PFSK-1 (cell line): ENCODE data around the gene GNPTG.

Source experiments
- FOXP2 ChIP-seq: optimal IDR thresholded peaks from 2 replicates; pipeline ENCODE3; 2011; ENCODE audit warnings: borderline replicate concordance, control low read depth, inconsistent platforms; ENCODE audit not compliant: insufficient read depth; ENCODE audit errors: extremely low read length, extremely low read depth
- POLR2AphosphoS5 ChIP-seq: IDR thresholded peaks from 2 replicates; pipeline ENCODE4 v1.6.1; 2012; ENCODE audit warnings: low read depth, mild to moderate bottlenecking, control low read depth, low read length, moderate library complexity
- SIN3A ChIP-seq: IDR thresholded peaks from 2 replicates; pipeline ENCODE4 v1.6.1; 2012; ENCODE audit warnings: mild to moderate bottlenecking, low read length, moderate library complexity, borderline replicate concordance; ENCODE audit not compliant: insufficient read depth
- TAF1 ChIP-seq: IDR thresholded peaks from 2 replicates; pipeline ENCODE4 v1.6.1; 2012; ENCODE audit warnings: low read length, control low read depth, borderline replicate concordance; ENCODE audit not compliant: insufficient read depth
- TF ChIP-seq, protein P1 (sequence below), 2 experiments: IDR thresholded peaks; 2 replicates each; pipeline versions ENCODE4 v1.6.1 to v1.8.0; 2011 to 2012; ENCODE audit warnings: low read depth in 2 of 2, low read length in 2 of 2, control low read depth in 1 of 2, inconsistent platforms in 1 of 2, mild to moderate bottlenecking in 1 of 2, moderate library complexity in 1 of 2; ENCODE audit not compliant: insufficient read depth in 1 of 2

Gene GNPTG

DNA sequence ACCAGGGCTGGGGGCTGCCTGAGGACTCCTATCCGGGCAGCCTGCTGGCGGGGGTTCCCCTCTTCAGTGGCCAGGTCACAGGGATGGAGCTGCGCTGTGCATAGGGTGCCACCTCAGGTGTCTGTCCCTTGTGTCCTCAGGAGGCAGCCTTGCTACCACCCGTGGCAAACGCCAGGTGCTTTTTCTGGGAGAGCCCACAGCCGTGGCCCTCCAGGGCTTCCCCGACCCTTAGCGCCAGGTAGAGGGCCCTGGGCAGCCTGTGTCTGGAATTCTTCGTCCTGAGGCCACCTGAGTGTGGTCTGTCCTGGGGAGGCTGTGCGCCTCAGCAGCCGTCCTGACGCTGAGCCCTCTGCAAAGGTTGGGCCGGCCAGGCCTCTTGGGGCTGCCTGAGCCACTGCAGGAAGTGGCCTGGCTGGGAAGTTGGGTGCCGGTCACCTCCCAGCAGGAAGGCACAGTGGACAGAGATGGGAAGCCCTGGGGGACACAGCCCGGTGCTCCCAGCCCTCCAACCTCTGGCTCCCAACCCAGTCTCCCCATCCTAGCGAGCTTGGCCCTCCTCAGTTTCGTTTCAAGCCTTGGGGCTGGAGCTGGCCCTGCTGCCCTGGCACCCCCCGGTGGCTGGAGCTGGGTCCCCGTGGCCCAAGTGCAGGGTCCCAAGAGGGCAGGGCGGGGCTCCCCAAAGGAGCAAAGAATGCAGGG is 25.9 kb upstream of the GNPTG start:
- TF ChIP-seq, protein P1, sequence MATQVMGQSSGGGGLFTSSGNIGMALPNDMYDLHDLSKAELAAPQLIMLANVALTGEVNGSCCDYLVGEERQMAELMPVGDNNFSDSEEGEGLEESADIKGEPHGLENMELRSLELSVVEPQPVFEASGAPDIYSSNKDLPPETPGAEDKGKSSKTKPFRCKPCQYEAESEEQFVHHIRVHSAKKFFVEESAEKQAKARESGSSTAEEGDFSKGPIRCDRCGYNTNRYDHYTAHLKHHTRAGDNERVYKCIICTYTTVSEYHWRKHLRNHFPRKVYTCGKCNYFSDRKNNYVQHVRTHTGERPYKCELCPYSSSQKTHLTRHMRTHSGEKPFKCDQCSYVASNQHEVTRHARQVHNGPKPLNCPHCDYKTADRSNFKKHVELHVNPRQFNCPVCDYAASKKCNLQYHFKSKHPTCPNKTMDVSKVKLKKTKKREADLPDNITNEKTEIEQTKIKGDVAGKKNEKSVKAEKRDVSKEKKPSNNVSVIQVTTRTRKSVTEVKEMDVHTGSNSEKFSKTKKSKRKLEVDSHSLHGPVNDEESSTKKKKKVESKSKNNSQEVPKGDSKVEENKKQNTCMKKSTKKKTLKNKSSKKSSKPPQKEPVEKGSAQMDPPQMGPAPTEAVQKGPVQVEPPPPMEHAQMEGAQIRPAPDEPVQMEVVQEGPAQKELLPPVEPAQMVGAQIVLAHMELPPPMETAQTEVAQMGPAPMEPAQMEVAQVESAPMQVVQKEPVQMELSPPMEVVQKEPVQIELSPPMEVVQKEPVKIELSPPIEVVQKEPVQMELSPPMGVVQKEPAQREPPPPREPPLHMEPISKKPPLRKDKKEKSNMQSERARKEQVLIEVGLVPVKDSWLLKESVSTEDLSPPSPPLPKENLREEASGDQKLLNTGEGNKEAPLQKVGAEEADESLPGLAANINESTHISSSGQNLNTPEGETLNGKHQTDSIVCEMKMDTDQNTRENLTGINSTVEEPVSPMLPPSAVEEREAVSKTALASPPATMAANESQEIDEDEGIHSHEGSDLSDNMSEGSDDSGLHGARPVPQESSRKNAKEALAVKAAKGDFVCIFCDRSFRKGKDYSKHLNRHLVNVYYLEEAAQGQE (IDR thresholded peaks at IDR 0.05; ENCODE audit: insufficient read depth in 1 of 2, low read depth in 2 of 2, low read length in 2 of 2) = no peak
- TF ChIP-seq POLR2AphosphoS5 (no peak), TAF1 (no peak), SIN3A (no peak), FOXP2 (no peak)

DNA sequence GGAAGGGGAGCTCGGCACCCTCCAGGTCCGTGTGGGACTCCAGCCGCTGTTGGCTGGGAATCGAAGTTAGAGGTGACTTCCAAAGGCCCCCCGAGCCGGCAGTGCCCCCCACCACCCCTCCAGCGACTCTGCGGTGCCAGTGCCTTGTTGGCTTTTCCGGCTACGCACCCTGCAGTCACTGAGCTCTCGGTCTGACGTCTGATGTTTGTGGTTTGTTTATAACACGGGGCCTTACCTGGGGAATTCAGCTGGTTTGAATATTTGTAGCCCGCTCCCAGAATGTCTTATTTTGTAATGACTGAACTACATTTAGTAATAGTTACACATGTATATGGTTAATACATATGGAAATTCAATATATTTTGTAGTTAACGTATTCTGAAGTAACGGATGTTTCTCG is 25.3 kb upstream of the GNPTG start:
- no peak for TF ChIP-seq FOXP2
- no peak for TF ChIP-seq POLR2AphosphoS5
- no peak for TF ChIP-seq TAF1
- no peak for TF ChIP-seq SIN3A
- TF ChIP-seq, protein P1 (IDR thresholded peaks at IDR 0.05; ENCODE audit: insufficient read depth in 1 of 2, low read depth in 2 of 2, low read length in 2 of 2) = no peak

DNA sequence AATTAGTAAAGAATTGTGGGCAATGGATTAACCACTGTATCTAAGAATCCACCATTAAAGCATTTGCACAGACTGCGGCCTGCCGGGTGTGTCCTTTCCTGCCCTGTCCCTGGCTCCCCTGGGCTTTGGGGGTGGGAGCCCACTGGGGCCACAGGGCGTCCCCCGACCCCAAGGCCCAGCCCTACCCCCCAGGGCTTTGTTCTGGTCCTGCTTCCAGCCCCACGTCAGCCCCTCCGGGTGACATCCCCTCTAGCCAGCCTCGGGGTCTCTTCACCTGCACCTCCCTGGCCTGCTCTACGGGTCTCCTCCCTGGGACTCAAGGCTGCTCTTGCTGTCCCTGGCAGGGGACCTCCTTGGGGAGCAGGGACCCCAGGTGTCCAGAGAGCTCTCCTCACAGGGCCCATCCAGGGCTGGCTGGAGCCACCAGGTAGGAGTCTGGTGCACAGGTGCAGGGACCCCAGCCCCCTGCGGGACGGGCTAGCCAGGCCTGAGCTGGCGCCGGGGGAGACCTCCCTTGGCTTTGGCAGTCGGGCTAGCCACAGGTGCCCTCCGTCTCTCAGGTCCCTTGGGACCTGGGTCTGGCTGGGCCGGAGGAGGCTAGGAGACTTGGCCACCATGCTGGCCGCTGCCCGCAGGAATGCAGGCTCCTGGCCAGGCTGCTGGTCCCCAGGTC is 24.6 kb upstream of the GNPTG start:
- TF ChIP-seq TAF1 (no peak), POLR2AphosphoS5 (no peak), SIN3A (no peak), FOXP2 (no peak)
- TF ChIP-seq, protein P1 (IDR thresholded peaks at IDR 0.05; ENCODE audit: insufficient read depth in 1 of 2, low read depth in 2 of 2, low read length in 2 of 2) = no peak

DNA sequence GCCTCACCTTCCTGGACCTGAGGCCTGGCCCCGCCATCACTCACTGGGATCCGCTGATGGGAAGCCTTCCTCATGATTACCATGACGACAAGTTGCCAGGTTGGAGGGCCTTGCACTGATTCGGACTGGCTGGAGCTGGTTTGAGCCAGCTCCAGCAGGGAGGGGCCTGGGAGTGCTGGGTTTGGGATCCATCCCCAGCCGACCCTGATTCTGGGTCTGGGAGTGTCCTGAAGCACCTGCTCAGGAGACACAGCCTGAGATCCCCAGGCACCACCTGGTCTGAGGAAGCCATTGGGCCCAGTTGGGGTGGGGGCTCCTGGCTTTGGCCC is 24.1 kb upstream of the GNPTG start:
- no peak for TF ChIP-seq SIN3A
- no peak for TF ChIP-seq FOXP2

DNA sequence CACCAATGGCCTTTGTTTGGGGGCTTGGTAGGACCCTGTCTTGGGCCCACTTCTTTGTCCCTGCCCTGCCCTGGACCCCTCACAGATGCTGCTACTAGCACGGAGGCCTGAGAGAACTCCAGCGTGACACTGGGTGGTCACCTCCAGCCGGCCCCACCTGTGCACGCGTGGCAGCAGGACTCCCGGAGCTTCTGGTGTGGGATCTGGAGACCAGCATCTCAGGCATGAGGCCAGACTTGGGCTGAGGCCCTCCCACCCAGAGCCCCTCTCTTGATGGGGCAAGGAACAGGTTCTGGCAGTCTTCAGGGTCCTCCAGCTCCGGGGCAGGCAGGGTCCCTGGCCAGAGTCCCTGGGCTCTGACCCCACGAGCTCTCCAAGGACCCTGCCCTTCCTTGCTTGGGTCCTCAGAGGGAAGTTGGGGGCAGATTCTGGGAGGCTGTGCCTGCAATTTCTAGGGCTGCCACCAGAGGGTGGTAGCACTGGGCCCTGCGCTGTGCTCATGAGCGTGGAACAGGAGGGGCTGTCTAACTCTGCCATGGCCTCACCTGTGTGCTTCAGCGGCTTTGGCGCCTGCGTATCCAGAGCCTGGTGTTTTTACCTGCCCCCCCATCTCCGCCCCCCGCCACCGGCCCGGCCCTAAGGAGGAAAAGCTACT is 21.3 kb upstream of the GNPTG start:
- TF ChIP-seq POLR2AphosphoS5 (no peak), FOXP2 (no peak), TAF1 (no peak), SIN3A (no peak)
- TF ChIP-seq, protein P1 (IDR thresholded peaks at IDR 0.05; ENCODE audit: insufficient read depth in 1 of 2, low read depth in 2 of 2, low read length in 2 of 2) = no peak
